NCI-H187 treated with DMSO at 0.1 percent for 48 hours (cell line): ENCODE measurements around the gene SHROOM3.
"Not testable (repeated sequence)": the region's sequence is repeated elsewhere in the genome, so short reads cannot be mapped to it uniquely, and the experiment has no call there.

Experiments
- DNase-seq: peaks from one replicate; lab custom pipeline; 2025; lab: John Stamatoyannopoulos, UW

SHROOM3 gene

DNA sequence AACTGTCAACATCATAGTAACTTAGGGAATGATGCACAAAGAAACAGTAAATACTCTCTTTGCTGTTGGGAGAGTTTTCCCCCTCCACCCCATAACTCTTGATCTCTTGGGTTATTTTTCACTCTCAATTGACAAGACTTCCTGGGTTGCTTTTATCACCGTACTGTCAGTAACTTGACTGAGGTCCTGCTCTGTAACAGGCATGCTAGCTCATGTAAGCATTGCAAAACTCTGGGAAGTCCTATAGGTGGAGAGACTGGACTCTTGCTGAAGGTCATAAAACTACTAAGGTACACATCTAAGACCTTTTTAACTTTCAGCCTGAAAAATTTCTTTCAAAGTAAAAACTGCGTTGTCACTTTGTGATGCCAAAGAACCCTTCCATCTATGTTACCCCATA lies 10.9 kb downstream of the SHROOM3 start:
- no peak for DNase-seq

DNA sequence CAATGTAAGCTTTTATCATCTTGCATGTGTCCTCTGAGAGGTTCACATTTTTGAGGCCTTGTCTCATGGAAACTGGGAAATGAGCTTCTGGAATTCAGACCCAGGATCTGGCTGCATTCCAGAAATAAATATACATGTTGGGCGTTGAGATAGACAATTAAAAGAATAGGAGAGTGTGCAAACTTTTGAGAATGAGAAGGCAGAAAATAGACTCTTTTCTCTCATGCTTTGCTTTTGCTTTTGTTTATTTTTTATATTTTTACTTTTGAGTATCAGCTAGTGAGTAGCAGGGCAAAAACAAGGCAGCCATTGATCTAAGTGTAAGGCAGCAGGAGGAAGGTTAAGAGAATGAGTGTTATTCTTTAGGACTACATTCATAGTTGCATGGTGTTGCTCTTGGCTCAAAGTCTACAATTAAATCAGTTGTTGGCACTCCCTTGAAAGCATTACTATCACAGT lies 12.4 kb downstream of the SHROOM3 start:
- no peak for DNase-seq

DNA sequence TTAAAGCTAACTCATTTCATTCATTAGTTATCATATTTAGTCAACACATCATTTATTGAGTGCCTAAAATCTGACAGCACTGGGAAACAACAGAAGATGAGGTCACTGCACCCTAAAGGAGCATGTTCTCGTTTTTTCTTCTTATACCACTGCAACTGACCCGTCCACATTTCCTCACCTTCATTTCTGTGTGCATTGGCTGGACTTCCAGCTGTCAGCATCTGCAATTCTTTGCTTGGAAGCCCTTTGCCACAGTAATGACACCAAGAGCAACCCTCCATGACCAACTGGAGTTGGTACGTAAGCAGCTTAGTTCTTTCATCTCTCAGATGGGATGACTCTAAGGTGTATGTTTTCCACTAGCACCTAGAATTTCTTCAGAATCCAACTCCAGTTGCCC lies 13.2 kb downstream of the SHROOM3 start:
- DNase-seq = no peak

DNA sequence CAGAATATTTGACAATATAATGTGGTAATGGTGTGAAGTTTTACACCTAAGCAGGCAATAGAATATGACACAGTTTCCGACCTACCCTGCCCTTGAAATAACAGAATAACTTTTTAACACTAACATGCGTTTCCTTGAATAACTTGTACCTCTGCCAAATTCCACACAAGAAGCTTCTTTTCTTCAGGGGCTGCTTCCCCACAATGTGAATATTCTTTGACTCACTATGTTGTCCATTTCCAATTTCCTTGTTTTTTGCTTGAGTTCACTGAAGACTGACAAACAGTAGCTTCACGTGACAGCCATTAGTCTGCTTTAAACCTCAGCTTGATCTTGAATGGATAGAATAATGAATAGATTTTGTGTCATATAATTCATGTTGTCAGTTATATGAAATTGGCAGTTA lies 14.3 kb downstream of the SHROOM3 start:
- DNase-seq = no peak

DNA sequence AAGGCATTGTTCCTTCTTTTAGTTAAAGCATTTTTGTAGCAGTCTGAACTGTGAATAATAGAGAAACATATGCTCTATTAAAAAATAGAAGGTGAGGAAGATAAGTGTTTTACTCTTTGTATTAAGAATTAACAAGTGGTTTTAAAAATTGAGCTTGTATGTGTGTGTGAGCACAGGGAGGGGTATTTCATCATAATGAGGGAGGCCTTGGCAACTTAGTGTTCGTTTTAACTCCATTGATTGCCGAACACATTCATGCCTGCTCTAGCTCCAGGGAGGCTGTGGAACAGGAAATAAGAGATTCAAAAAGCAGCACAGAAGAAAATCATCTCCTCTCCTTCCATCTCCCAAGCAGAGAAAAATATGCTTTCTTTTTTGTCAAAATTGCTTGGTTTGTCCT lies 14.8 kb downstream of the SHROOM3 start:
- DNase-seq = no peak

DNA sequence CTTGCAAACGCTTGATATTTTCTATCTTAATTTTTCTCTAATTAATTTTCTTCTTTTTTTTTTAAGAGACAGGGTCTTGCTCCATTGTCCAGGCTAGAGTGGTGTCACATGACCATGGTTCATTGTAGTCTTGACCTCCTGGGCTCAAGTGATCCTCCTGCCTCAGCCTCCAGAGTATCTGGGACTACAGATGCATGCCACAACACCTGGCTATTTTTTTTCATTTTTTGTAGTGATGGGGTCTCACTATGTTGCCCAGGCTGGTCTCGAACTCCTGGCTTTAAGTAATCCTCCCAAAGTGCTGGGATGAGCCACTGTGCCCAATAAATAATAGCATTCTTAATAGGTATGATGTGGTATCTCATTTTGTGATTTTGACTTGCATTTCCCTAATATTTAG lies 18.2 kb downstream of the SHROOM3 start:
- DNase-seq = no peak

DNA sequence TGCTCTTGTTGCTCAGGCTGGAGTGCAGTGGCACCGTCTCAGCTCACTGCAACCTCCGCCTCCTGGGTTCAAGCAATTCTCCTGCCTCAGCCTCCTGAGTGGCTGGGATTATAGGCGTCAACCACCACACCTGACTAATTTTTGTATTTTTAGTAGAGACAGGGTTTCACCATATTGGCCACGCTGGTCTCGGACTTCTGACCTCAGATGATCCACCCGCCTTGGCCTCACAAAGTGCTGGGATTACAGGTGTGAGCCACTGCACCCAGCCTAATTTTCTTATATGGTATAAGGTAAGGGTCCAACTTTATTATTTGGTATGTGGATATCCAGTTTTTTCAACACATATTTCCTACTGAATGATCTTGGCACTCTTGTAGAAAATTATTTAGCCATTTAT lies 19.0 kb downstream of the SHROOM3 start:
- not testable (repeated sequence) for DNase-seq

DNA sequence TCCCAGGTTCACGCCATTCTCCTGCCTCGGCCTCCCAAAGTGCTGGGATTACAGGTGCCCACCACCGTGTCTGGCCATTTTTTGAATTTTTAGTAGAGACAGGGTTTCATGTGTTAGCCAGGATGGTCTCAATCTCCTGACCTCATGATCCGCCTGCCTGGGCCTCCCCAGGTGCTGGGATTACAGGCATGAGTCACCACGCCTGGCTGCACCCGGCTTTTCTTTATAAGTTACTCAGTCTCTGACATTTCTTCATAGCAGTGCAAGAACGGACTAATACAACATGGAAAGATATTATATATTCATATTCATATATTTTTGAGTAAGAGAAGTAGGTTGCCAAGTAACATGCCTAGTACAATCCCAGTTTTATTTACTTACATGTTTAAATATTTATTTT lies 22.9 kb downstream of the SHROOM3 start:
- DNase-seq = no peak

DNA sequence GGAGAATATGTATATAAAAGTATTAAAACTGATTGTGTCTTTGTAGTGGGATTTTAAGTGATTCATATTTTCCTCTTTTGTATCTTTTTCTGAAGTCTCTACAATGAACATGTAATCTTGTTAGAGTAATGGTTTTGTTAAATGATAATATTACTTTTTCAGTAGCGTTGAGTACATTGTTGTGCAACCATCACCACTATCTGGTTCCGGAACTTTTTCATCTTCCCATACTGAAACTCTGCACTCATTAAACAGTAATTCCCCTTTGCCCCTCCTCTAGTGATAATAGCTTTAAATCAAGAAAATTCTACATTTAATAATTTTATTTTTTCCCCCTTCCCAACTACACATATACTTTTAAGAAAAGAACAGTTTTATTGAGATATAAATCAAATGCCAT lies 23.3 kb downstream of the SHROOM3 start:
- DNase-seq = no peak

DNA sequence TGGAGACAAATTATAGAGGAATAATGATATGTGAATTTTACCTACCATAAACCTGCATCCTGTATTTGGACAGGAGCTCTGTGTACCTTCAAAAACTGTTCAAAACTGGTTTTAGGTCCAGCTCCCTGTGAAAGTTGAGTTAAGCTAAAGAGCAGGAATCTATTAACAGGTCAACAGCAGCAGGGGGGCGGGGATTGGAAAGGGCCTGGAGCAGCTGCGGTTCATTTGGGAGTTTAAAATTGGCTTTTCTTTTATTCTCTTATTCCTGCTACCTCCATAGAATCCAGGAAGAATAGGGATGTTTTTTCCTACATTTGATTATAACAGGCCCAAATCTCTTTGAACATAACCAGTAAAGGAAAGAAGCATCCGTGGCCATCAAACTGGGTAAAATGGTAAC lies 23.8 kb downstream of the SHROOM3 start:
- DNase-seq = no peak

DNA sequence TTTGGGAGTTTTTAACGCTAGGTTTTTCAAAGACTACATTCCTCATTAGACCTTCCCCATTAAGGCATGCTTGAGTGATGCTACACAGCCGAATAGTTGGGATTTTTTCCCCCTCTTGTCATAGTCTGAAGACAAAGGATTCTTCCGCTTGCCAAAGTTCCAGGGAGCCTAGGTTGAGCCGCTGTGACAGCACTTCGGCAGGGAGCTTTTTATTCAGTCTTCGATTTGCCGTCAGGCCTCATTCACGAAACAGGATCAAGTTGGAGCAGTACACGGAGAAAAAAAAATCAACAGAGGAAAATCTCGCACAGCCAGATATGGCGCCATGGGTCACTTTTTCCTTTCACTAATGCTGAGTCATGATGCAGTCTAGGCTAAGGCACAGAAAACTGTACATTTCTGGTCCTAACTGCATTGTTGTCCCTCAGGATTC lies 24.3 kb downstream of the SHROOM3 start:
- no peak for DNase-seq

DNA sequence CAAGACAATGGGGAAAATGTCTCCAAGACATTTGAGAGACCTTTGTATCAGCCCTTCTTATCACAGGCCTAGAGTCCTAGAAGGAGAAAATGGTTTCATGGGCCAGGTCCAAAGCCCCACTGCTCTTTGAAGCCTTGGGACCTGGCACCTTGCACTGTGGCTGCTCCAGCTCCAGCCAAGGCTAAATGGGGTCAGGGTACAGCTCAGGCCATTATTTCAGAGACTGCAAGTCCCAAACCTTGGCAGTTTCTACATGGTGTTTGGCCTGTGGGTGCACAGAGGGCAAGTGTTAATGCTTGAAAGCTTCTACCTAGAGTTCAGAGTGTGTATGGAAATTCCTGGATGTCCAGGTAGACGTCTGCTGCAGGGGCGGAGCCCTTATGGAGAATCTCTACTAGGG lies 28.5 kb downstream of the SHROOM3 start:
- DNase-seq = no peak

DNA sequence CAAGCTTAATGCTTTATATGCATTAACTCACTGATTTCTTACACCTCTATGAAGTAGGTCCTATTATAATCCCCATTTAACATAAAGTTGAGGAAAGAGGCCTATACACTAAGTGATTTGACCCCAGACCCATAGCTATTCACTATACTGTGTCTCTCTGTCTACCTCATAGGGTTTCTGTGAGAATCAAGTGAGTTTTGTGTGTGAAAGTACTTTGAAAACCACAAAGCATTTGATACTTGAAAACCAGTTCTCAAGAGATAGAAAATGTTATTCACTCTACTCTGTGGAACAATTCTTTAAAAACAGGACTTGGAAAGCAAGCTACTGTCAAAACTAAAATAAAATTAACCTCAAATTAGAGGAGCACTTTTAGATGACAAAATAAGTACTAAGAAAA lies 35.0 kb downstream of the SHROOM3 start:
- no peak for DNase-seq

DNA sequence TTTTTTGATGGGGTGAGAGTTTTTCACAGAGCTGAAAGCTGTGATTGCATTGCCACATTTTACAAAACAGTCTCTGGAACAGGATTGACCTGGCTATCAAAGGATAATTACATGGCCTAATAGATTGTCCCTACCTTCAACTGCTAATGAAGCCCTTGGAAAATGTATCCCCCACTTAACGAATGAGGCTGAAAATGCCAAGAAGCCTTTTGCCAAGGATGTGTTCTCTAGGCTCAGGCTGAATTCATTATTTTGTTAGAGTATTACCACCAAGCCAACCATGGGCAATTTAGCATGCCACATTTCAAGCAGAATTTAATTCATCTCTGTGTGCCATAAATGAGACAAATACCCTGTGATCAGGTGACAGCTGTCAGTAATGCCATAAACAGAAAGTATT lies 35.5 kb downstream of the SHROOM3 start:
- DNase-seq = no peak

DNA sequence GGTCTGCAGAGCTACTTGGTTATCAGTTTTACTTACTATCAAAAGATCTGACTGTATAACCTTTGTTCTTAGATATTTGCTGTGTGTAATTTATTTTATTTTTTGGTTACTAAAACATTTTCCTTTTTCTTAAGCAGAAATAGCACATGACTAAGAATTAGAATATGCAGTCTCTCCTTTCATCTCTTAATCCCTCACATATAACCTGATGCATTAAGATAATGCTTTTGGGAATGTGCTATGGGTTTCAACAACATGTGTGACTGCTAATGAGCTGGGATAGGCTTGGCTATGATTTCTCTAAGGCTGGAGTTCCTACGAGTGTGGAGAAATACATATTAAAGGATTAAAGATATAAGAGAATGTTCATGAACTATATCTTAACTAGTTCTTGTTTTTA lies 41.5 kb downstream of the SHROOM3 start:
- DNase-seq = no peak

DNA sequence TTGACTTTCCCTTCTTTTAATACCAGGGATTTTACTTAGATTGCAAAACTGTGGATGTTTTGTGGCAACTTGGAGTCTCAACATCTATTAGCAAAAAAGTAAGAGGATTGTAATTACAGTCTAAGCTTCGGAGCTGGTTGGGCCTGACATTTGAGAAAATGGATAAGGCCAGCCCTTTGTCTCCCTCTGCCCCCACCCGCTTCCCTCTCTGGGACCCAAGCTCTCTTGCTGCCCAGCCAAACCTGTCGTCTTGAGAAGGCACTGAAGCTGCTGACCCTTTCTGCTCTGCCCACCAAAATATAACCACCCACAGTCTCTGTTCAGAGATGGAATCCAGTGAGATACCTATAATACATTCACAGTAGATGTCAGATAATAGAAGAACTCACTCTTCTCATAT lies 49.6 kb downstream of the SHROOM3 start:
- no peak for DNase-seq

DNA sequence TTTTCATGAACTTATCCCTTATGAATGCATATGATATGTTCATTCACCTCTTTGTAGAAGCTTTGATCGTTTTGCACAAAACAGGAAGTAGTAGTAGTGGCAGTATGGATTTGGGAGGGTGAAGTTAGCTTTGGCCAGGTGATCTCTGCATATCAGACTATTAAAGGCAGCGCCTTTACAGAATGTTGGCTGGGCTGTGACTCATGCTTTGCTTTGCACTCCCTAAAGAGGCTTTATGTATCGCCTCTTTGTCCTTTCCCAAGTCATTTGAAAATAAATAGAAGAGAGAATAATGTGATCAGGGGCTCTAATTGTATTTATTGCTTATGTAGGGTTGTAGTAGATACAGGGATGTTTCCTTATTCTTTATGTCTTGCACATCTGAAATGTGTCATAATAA lies 50.4 kb downstream of the SHROOM3 start:
- DNase-seq = no peak

DNA sequence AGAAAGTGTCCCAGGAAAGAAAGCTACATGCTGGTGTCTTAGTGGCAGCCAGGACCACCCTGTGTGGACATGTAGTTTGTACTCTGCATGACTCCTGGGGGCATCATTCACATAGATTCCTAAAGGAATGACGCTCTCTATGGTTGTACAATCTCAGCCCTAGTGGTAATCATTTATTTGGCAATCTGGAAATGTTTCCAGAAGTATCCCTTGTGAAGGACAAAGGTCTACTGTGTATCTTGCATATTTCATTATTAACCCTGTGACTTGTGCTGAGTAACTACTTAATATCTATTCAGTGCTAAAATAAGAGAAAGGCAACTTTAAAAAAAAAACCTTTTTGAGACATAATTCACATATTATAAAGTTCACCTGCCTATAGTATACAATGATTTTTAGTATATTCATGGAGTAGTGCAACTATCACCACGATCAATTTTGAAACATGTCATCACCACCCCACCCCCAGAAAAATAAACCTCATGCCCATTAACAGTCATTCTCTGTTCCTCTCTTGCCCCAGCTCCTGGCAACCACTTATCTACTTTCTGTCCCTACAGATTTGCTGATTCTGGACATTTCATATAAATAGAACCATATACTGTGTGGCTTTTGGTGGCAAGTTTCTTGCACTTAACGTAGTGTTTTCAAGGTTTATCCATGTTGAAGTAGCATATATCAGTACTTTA lies 51.7 kb downstream of the SHROOM3 start:
- DNase-seq = no peak

DNA sequence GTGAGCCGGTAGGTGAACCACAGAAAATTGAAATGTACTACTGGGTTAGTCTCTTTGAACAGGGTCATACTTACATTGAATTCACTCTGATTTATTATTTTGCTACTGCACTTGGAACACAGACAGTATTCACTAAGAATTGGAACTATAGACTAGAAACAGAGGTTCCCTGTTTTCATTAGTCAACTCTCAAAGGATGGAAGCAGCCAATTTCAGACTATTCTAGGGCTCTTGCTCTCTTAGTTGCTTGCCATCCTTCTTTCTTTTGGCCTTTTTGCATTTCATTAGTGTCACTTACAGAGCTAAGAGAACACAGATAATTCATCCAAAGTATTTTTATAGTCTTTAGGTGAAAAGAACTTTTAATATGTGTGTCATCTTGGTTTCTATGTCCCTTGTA lies 52.6 kb downstream of the SHROOM3 start:
- no peak for DNase-seq

DNA sequence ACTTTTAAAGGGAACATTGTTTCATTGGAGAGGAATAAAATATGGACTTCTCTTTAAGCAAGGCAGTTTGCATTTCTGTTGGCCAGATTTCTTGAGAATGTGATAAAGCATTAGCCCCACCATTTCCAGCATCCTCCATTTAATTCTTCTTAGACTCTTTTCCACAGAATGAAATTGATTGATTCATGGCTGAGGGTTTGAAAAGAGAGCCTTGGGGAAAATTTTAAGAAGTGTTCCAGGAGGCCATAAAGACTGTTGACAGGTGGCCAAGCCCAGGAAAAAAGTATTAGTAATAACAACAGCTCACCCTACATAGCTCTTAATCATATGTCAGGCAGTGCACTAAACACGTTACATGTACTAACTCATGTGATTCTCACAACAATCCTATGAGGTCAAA lies 53.4 kb downstream of the SHROOM3 start:
- DNase-seq = no peak

DNA sequence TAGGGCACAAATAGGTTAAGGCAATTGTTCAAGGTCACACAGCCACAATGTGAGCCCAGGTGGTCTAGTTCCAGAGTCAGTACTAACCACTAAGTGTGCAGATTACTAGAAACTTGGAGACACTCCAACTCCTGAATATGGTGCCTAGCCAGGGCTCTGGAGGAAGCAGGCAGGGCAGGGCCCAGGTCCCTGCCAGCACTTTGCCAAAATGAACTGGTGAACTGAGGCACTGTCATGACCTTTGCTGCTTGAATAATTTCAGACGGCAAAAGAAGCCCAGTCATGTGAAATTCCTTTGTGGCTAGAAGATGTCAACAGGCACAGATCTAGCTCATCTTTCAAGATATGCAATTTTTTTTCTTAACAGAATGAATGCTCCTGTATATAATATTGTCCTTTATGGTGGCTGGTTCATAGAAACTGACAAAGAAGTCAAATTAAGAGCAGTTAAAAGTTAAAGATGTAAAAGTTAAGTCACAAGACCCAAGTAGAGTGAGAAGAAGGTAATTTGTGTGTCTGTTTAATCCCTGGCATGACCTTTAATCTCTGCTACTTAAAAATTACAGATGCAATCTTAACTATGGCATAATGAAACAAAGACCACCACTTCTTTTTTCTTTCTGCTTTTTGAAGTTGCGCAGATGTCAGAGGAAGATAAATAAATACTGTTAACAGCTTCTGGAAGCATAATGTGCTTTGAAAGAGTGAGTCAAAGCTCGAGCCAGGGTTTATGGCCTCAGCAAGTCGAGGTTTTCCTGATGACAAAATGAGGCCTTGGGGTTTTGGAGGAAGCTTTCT lies 54.1 kb downstream of the SHROOM3 start:
- no peak for DNase-seq

DNA sequence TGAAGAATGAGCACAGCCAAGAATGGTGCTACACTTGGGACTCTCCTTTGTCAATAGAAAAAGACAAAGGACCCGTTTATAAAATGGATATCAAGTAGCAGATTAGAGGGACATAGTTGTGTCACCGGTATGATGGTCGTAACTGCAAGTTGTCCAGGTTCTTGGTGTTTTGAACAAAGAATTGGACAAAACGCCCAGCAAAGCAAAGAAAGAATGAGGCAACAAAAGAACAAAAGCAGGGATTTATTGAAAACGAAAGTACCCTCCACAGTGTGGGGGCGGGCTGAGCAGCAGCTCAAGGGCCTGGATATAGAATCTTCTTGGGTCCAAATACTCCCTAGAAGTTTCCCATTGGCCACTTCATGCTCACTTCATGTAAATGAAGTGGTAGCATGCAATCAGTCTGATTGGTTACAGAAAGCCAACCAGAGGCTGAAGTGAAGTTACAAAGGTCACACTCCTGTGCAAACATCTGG lies 54.7 kb downstream of the SHROOM3 start:
- no peak for DNase-seq

DNA sequence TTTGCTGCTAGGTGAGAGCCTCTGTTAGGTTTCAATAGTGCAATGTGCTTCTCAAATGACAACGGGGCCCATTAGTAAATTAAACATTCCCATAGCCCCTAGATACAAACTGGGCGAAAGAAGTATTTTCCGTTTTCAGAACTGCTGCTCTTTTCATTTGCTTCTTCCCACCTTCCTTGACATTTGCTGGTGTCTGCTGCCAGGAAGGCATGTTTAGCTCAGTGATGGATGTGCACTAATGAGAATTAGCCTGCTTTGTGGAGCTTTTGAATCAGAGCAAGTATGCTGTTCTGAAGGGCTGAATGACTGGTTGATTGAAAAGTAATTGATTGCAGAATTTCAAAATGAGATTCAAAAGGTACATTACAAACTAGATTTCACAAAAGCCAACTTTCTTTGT lies 57.0 kb downstream of the SHROOM3 start:
- DNase-seq = no peak

DNA sequence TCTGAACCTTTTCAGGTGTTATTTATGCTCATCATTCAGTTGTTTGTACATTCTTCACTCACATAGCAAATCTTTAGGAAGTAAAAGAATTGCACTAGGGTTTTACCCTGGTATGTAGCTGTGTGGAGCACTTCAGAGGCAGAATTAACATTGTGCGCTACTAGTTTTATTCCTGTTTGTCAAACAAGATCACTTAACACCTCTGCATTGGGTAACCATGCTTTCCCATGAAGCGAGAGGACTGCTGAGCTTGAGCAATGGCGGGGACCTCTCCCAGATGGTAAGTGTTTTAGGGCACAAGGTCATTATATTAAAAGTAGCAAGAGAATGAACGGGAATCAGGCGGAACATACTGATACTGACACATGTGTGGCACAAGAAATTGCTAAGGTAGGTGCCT lies 59.2 kb downstream of the SHROOM3 start:
- no peak for DNase-seq
